ENCODE data around the gene PDE4D. TPM values are rescaled to one million over a fixed set of nuclear protein-coding genes. Genes with fewer than 3 reads are reported as not detected.

PDE4D gene
- total RNA-seq, 2 experiments from 2014 or later = 164 to 175 TPM

DNA sequence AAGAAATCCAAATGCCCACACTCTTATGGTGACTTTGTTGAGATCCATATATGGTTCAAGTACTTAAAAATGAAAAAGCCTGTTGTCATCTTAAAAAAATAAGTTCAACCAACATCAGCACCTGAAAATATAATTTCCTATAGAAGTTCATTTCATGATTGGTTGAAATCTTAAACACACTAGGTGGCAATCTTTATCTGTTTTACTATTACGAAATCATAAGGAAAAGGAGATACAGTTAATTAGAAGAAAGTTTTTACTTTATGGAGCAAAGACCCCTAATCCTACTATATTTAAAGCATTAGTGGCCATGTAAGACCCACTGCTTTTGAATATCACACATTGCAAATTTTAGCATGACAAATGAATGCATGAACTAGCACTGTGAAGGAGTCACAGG, 694.7 kb downstream of the PDE4D start:
- TF ChIP-seq, protein P1, sequence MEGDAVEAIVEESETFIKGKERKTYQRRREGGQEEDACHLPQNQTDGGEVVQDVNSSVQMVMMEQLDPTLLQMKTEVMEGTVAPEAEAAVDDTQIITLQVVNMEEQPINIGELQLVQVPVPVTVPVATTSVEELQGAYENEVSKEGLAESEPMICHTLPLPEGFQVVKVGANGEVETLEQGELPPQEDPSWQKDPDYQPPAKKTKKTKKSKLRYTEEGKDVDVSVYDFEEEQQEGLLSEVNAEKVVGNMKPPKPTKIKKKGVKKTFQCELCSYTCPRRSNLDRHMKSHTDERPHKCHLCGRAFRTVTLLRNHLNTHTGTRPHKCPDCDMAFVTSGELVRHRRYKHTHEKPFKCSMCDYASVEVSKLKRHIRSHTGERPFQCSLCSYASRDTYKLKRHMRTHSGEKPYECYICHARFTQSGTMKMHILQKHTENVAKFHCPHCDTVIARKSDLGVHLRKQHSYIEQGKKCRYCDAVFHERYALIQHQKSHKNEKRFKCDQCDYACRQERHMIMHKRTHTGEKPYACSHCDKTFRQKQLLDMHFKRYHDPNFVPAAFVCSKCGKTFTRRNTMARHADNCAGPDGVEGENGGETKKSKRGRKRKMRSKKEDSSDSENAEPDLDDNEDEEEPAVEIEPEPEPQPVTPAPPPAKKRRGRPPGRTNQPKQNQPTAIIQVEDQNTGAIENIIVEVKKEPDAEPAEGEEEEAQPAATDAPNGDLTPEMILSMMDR (IDR thresholded peaks at IDR 0.05) = no peak
- Mint-ChIP-seq H3K9me3 (no peaks in the 10 kb centered on the region), H3K27me3 (no peaks in the 10 kb centered on the region), H3K27ac (no peak overlapping the region), H3K4me3 (no peak overlapping the region), H3K4me1 (ENCODE audit: low read depth) (no peaks in the 10 kb centered on the region), H3K36me3 (ENCODE audit: low read depth) (no peaks in the 10 kb centered on the region)
- intact Hi-C loops (cut with DNase I, micrococcal nuclease) = no loop called here
- Histone ChIP-seq H3K27ac (ENCODE audit: low read depth in 1 of 2, low read length in 2 of 2) (no peak overlapping the region), H3K9me3 (ENCODE audit: control insufficient read depth in 1 of 2, insufficient read depth in 1 of 2, low read length in 2 of 2) (no peaks in the 10 kb centered on the region), H3K36me3 (ENCODE audit: insufficient read depth, low read length) (no peaks in the 10 kb centered on the region), H3K4me3 (ENCODE audit: low read length) (no peak overlapping the region), H3K4me1 (ENCODE audit: insufficient read depth, low read length) (no peaks in the 10 kb centered on the region), H3K27me3 (ENCODE audit: control insufficient read depth in 1 of 2, insufficient read depth in 2 of 2, low read length in 2 of 2) (no peaks in the 10 kb centered on the region)
- CTCF ChIA-PET = no interaction called here
- POLR2A ChIA-PET = no interaction called here
- DNase-seq (no peak), ATAC-seq (ENCODE audit: poor library complexity) (no peak)

DNA sequence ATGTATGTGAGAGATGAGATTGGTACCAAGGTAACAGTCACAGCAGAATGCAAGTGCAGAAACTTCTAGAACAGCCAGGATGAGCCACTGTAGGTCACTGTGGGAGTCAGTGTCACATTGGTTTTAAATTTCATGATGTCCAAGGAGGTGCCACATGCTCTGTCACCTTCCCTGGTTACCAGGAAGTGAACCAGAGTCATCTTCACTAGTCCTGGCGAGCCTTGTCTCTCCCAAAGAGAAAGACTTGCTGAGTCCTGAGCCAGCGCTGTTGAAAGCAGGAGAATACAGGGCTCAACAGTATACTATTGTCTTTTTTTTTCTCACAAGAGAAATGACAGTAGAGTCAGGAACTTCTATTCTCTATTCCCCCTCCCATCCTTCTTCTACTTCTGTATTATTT, 695.2 kb downstream of the PDE4D start:
- Histone ChIP-seq H3K9me3 (ENCODE audit: control insufficient read depth in 1 of 2, insufficient read depth in 1 of 2, low read length in 2 of 2) (no peaks in the 10 kb centered on the region), H3K4me1 (ENCODE audit: insufficient read depth, low read length) (no peaks in the 10 kb centered on the region), H3K4me3 (ENCODE audit: low read length) (no peak overlapping the region), H3K36me3 (ENCODE audit: insufficient read depth, low read length) (no peaks in the 10 kb centered on the region), H3K27ac (ENCODE audit: low read depth in 1 of 2, low read length in 2 of 2) (no peak overlapping the region), H3K27me3 (ENCODE audit: control insufficient read depth in 1 of 2, insufficient read depth in 2 of 2, low read length in 2 of 2) (no peaks in the 10 kb centered on the region)
- ATAC-seq (ENCODE audit: poor library complexity) = no peak
- H3K4me1 Mint-ChIP-seq (ENCODE audit: low read depth) = no peaks in the 10 kb centered on the region
- H3K4me3 Mint-ChIP-seq = no peak overlapping the region
- no peak for DNase-seq
- H3K9me3 Mint-ChIP-seq = no peaks in the 10 kb centered on the region
- ChIA-PET POLR2A (no interaction called here), CTCF (no interaction called here)
- H3K27me3 Mint-ChIP-seq = no peaks in the 10 kb centered on the region
- intact Hi-C loops (cut with DNase I, micrococcal nuclease) = no loop called here
- no peak overlapping the region for H3K27ac Mint-ChIP-seq
- TF ChIP-seq, protein P1 (IDR thresholded peaks at IDR 0.05) = no peak
- H3K36me3 Mint-ChIP-seq (ENCODE audit: low read depth) = no peaks in the 10 kb centered on the region

DNA sequence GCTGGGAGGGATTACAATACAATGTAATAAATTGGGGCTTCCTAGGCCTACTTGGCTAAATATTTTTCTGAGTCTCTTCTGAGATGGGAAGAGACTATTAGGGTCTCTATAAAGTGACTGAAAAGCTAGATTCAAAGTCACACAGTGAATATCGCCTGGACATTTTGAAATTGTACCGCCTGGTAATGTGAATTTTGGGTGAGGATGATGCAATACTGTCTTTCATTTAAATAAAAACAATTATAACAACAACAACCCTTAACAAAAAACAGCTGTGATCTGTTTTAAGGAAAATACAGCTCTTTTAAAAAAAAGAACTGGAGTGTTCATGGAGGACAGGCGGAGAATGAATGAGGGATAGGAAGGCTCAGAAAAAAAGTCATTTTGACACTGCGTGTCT, 695.6 kb downstream of the PDE4D start:
- Mint-ChIP-seq H3K4me1 (ENCODE audit: low read depth) (no peaks in the 10 kb centered on the region), H3K36me3 (ENCODE audit: low read depth) (no peaks in the 10 kb centered on the region), H3K9me3 (no peaks in the 10 kb centered on the region), H3K27ac (no peak overlapping the region), H3K4me3 (no peak overlapping the region), H3K27me3 (no peaks in the 10 kb centered on the region)
- Histone ChIP-seq H3K36me3 (ENCODE audit: insufficient read depth, low read length) (no peaks in the 10 kb centered on the region), H3K9me3 (ENCODE audit: control insufficient read depth in 1 of 2, insufficient read depth in 1 of 2, low read length in 2 of 2) (no peaks in the 10 kb centered on the region), H3K27me3 (ENCODE audit: control insufficient read depth in 1 of 2, insufficient read depth in 2 of 2, low read length in 2 of 2) (no peaks in the 10 kb centered on the region), H3K27ac (ENCODE audit: low read depth in 1 of 2, low read length in 2 of 2) (no peak overlapping the region), H3K4me1 (ENCODE audit: insufficient read depth, low read length) (no peaks in the 10 kb centered on the region), H3K4me3 (ENCODE audit: low read length) (no peak overlapping the region)
- DNase-seq (no peak), ATAC-seq (ENCODE audit: poor library complexity) (no peak)
- POLR2A ChIA-PET = no interaction called here
- TF ChIP-seq, protein P1 (IDR thresholded peaks at IDR 0.05) = no peak
- intact Hi-C loops (cut with DNase I, micrococcal nuclease) = no loop called here
- CTCF ChIA-PET = no interaction called here
